HCT116 (cell line): ENCODE data around the gene ENKD1. TPM values are rescaled to one million over a fixed set of nuclear protein-coding genes. Genes with fewer than 3 reads are reported as not detected.

Source experiments
- ATAC-seq: fragments of 200-7000 bp; cut with Tn5 transposase; 2 replicates; pipeline ENCODE4 v1.9.1; 2020; ENCODE audit warnings: mild to moderate bottlenecking, moderate library complexity
- BruUV-seq: library from RNA; stranded (reverse); fragments of 400-500 nt; replicated peaks from 2 replicates; lab custom pipeline; 2021; lab: Mats Ljungman, UMichigan
- CTCF ChIA-PET: fragments of 300-600 bp; sonication (Branson Sonifier 250); formaldehyde crosslinking; loops from one replicate; lab custom pipeline; 2021; ENCODE audit warnings: antibody characterized with exemption; lab: Charles Lee
- POLR2A ChIA-PET: fragments of 300-600, 350-600 bp; sonication (Branson Sonifier 250); formaldehyde crosslinking; loops from one replicate; lab custom pipeline; 2021; ENCODE audit warnings: antibody characterized with exemption; lab: Charles Lee
- RAD21 ChIA-PET, 2 experiments: fragments of 300-600 bp; sonication (Branson Sonifier 250); formaldehyde crosslinking; loops; one replicate each; lab custom pipeline; 2023; ENCODE audit warnings: low total read pairs in 2 of 2; ENCODE audit not compliant: uncharacterized antibody in 2 of 2, unreplicated experiment in 2 of 2, low non-redundant PET in 1 of 2; lab: Charles Lee
- DNase-seq: peaks from one replicate; pipeline ENCODE4 v3.0.0-alpha.2; 2010; ENCODE audit warnings: low read depth, low spot score
- H2AFZ ChIP-seq: fragments of 200-600 bp; shearing (Covaris generic), sonication (generic); 2 replicates; pipeline ENCODE4 v1.6.1; 2017; ENCODE audit warnings: low read depth, mixed run types, mixed read lengths, antibody characterized with exemption, low read length; ENCODE audit not compliant: poor library complexity, severe bottlenecking
- H3K27ac ChIP-seq: 2 replicates; pipeline ENCODE4 v1.5.1; 2012; ENCODE audit warnings: low read depth, low read length
- H3K27me3 ChIP-seq: fragments of 200-600 bp; sonication (generic); 2 replicates; pipeline ENCODE4 v1.6.1; 2016; ENCODE audit warnings: mixed run types, low read length, mixed read lengths; ENCODE audit not compliant: insufficient read depth
- H3K36me3 ChIP-seq, 2 experiments: fragments of 200-500 bp in 1 of 2; fragments of 200-600 bp in 1 of 2; sonication (Bioruptor generic) in 1 of 2; sonication (generic) in 1 of 2; 2 replicates each; pipeline versions ENCODE4 v1.5.1 to v1.6.1; 2014 to 2016; ENCODE audit warnings: low read length in 2 of 2, inconsistent platforms in 1 of 2, mixed read lengths in 1 of 2, mixed run types in 1 of 2; ENCODE audit not compliant: insufficient read depth in 2 of 2, control insufficient read depth in 1 of 2
- H3K4me1 ChIP-seq, 2 experiments: fragments of 200-600 bp in 1 of 2; sonication (generic) in 1 of 2; 2 replicates each; pipeline versions ENCODE4 v1.5.1 to v1.6.1; 2012 to 2017; ENCODE audit warnings: low read length in 2 of 2, inconsistent platforms in 1 of 2, mild to moderate bottlenecking in 1 of 2, mixed read lengths in 1 of 2, mixed run types in 1 of 2, moderate library complexity in 1 of 2; ENCODE audit not compliant: insufficient read depth in 2 of 2, control insufficient read depth in 1 of 2
- H3K4me2 ChIP-seq: fragments of 200-600 bp; sonication (generic); 2 replicates; pipeline ENCODE4 v1.6.1; 2017; ENCODE audit warnings: mixed run types, low read length, mixed read lengths
- H3K4me3 ChIP-seq, 2 experiments: fragments of 200-600 bp in 1 of 2; sonication (generic) in 1 of 2; replicated peaks in 1 of 2; 2 replicates each; pipeline ENCODE4 v1.5.1; 2011 to 2016; ENCODE audit warnings: low read length in 2 of 2, control low read depth in 1 of 2, low read depth in 1 of 2, mild to moderate bottlenecking in 1 of 2, mixed read lengths in 1 of 2, mixed run types in 1 of 2
- H3K79me2 ChIP-seq: fragments of 200-600 bp; sonication (generic); 2 replicates; pipeline ENCODE4 v1.6.1; 2017; ENCODE audit warnings: mild to moderate bottlenecking, mixed run types, low read length, moderate library complexity, mixed read lengths; ENCODE audit not compliant: insufficient read depth
- H3K9ac ChIP-seq: fragments of 200-600 bp; sonication (generic); 2 replicates; pipeline ENCODE4 v1.6.1; 2016; ENCODE audit warnings: low read length, mixed read lengths
- H3K9me2 ChIP-seq: fragments of 200-600 bp; sonication (generic), shearing (Covaris generic); 2 replicates; pipeline ENCODE4 v1.6.1; 2017; ENCODE audit warnings: mixed run types, mild to moderate bottlenecking, moderate library complexity; ENCODE audit not compliant: insufficient read depth
- H3K9me3 ChIP-seq, 2 experiments: fragments of 200-500 bp in 1 of 2; fragments of 200-600 bp in 1 of 2; sonication (Bioruptor generic) in 1 of 2; sonication (generic) in 1 of 2; 2 replicates each; pipeline ENCODE4 v1.6.1; 2014 to 2017; ENCODE audit warnings: low read length in 2 of 2, mixed read lengths in 2 of 2, inconsistent platforms in 1 of 2, low read depth in 1 of 2, mild to moderate bottlenecking in 1 of 2, mixed run types in 1 of 2, moderate library complexity in 1 of 2; ENCODE audit not compliant: control insufficient read depth in 1 of 2, insufficient read depth in 1 of 2
- H4K20me1 ChIP-seq: fragments of 200-600 bp; sonication (generic), shearing (Covaris generic); 2 replicates; pipeline ENCODE4 v1.6.1; 2017; ENCODE audit warnings: mixed run types, mild to moderate bottlenecking, moderate library complexity; ENCODE audit not compliant: insufficient read depth
- CBX3 ChIP-seq: IDR thresholded peaks from 2 replicates; pipeline ENCODE4 v1.6.1; 2012; ENCODE audit warnings: low read depth
- CEBPB ChIP-seq: IDR thresholded peaks from 2 replicates; pipeline ENCODE4 v1.6.1; 2012; ENCODE audit warnings: low read depth
- EGR1 ChIP-seq: IDR thresholded peaks from 2 replicates; pipeline ENCODE4 v1.6.1; 2012; ENCODE audit warnings: low read depth
- ELF1 ChIP-seq: IDR thresholded peaks from 2 replicates; pipeline ENCODE4 v1.6.1; 2012; ENCODE audit warnings: low read depth, borderline replicate concordance
- EZH2 ChIP-seq: fragments of 200-600 bp; sonication (generic); IDR thresholded peaks from 2 replicates; pipeline ENCODE4 v1.6.1; 2017; ENCODE audit warnings: antibody characterized with exemption, mixed run types
- EZH2phosphoT487 ChIP-seq: fragments of 200-600 bp; IDR thresholded peaks from 2 replicates; pipeline ENCODE4 v1.6.1; 2018; ENCODE audit warnings: antibody characterized with exemption, borderline replicate concordance
- POLR2AphosphoS5 ChIP-seq: IDR thresholded peaks from 2 replicates; pipeline ENCODE4 v1.6.1; 2011; ENCODE audit warnings: mild to moderate bottlenecking, low read depth, low read length, moderate library complexity
- RAD21 ChIP-seq: IDR thresholded peaks from 2 replicates; pipeline ENCODE4 v1.6.1; 2012; ENCODE audit warnings: low read depth, mild to moderate bottlenecking
- SIN3A ChIP-seq: IDR thresholded peaks from 2 replicates; pipeline ENCODE4 v1.6.1; 2012; ENCODE audit warnings: low read depth
- SP1 ChIP-seq: IDR thresholded peaks from 2 replicates; pipeline ENCODE4 v1.6.1; 2012; ENCODE audit warnings: low read depth
- SRF ChIP-seq: IDR thresholded peaks from 2 replicates; pipeline ENCODE4 v1.6.1; 2012; ENCODE audit warnings: low read depth
- TCF7L2 ChIP-seq: IDR thresholded peaks from 2 replicates; pipeline ENCODE4 v1.7.0; 2011; ENCODE audit warnings: borderline replicate concordance, inconsistent platforms; ENCODE audit not compliant: insufficient read depth, insufficient read length; ENCODE audit errors: extremely low read depth
- YY1 ChIP-seq: IDR thresholded peaks from 2 replicates; pipeline ENCODE4 v1.6.1; 2011; ENCODE audit warnings: low read length, low read depth, moderate library complexity, mild to moderate bottlenecking; ENCODE audit not compliant: insufficient replicate concordance; ENCODE audit errors: extremely low read depth
- ZFX ChIP-seq: fragments of 450-650 bp; IDR thresholded peaks from 2 replicates; pipeline ENCODE4 v1.6.1; 2017
- ZNF274 ChIP-seq: fragments of 200-500 bp; sonication (Bioruptor generic); IDR thresholded peaks from 2 replicates; pipeline ENCODE4 v1.6.1; 2014; ENCODE audit warnings: mild to moderate bottlenecking, low read depth, low read length, inconsistent platforms
- intact Hi-C: fragments of 100-400 bp; cut with micrococcal nuclease; formaldehyde crosslinking; loops from 2 replicates; pipeline ENCODE4 v1.10.0; 2022
- total RNA-seq: library from RNA; stranded (reverse); gene quantifications from one replicate; pipeline ENCODE4 v1.2.1, GENCODE V29; 2021; ENCODE audit not compliant: unreplicated experiment
- TF ChIP-seq, protein P1 (sequence below): IDR thresholded peaks from 2 replicates; pipeline ENCODE4 v1.6.1; 2012; ENCODE audit warnings: low read depth
- TF ChIP-seq, protein P2 (sequence below): IDR thresholded peaks from 2 replicates; pipeline ENCODE4 v1.6.1; 2012
- TF ChIP-seq, protein P3 (sequence below): IDR thresholded peaks from 2 replicates; pipeline ENCODE4 v1.6.1; 2011; ENCODE audit warnings: mild to moderate bottlenecking, low read length, moderate library complexity; ENCODE audit not compliant: insufficient replicate concordance; ENCODE audit errors: extremely low read depth
- TF ChIP-seq, protein P4 (sequence below), 3 experiments: fragments of 200-600 bp in 1 of 3; sonication (generic) in 1 of 3; IDR thresholded peaks in 2 of 3; conservative IDR thresholded peaks in 1 of 3; 2 replicates each; pipeline ENCODE4 v1.5.1; 2012 to 2017; ENCODE audit warnings: low read depth in 2 of 3, low read length in 2 of 3, antibody characterized with exemption in 1 of 3, borderline replicate concordance in 1 of 3, control low read depth in 1 of 3, mild to moderate bottlenecking in 1 of 3, mixed read lengths in 1 of 3, mixed run types in 1 of 3, moderate library complexity in 1 of 3; ENCODE audit not compliant: insufficient read depth in 1 of 3
- TF ChIP-seq, protein P5 (sequence below): IDR thresholded peaks from 2 replicates; pipeline ENCODE4 v1.6.1; 2012

The ENKD1 gene
- total RNA-seq, 1 experiment from 2014 or later, result 16.8 TPM

DNA sequence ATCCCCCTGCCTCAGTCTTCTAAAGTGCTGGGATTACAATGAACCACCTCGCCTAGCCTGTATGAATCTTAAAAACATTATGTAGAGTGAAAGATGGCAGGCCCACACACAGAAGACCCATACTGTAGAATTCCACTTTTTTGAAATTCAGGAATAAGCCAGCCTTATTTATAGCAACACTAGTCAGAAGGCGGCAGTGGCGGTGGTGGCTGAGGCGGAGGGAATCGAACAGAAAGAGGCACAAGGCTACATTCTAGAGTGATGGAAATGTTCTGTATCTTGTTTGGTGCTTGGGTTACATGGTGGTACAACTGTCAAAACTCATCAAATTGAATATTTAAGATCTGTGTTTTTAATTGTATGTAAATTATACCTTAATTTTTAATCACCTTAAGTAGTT, 41.2 kb upstream of the ENKD1 start:
- CTCF ChIA-PET, result no interaction called here
- H3K27me3 ChIP-seq, result no peaks in the 10 kb centered on the region
- H3K36me3 ChIP-seq, result no peaks in the 10 kb centered on the region
- ATAC-seq (no peak), DNase-seq (no peak)
- POLR2A ChIA-PET, result no interaction called here
- H2AFZ ChIP-seq, result no peak overlapping the region
- no peak overlapping the region for H3K27ac ChIP-seq
- H3K9me2 ChIP-seq, result no peaks in the 10 kb centered on the region
- no TSS peak for BruUV-seq
- RAD21 ChIA-PET, result no interaction called here
- no peak overlapping the region for H3K4me3 ChIP-seq
- H3K9me3 ChIP-seq, result no peaks in the 10 kb centered on the region
- H4K20me1 ChIP-seq, result 0 out of 2 replicates have a peak, but pooled peaks cover 3% of the 10 kb centered on the region
- H3K9ac ChIP-seq, result no peak overlapping the region
- no peaks in the 10 kb centered on the region for H3K4me1 ChIP-seq
- intact Hi-C loops, result no loop called here
- TF ChIP-seq, protein P1, sequence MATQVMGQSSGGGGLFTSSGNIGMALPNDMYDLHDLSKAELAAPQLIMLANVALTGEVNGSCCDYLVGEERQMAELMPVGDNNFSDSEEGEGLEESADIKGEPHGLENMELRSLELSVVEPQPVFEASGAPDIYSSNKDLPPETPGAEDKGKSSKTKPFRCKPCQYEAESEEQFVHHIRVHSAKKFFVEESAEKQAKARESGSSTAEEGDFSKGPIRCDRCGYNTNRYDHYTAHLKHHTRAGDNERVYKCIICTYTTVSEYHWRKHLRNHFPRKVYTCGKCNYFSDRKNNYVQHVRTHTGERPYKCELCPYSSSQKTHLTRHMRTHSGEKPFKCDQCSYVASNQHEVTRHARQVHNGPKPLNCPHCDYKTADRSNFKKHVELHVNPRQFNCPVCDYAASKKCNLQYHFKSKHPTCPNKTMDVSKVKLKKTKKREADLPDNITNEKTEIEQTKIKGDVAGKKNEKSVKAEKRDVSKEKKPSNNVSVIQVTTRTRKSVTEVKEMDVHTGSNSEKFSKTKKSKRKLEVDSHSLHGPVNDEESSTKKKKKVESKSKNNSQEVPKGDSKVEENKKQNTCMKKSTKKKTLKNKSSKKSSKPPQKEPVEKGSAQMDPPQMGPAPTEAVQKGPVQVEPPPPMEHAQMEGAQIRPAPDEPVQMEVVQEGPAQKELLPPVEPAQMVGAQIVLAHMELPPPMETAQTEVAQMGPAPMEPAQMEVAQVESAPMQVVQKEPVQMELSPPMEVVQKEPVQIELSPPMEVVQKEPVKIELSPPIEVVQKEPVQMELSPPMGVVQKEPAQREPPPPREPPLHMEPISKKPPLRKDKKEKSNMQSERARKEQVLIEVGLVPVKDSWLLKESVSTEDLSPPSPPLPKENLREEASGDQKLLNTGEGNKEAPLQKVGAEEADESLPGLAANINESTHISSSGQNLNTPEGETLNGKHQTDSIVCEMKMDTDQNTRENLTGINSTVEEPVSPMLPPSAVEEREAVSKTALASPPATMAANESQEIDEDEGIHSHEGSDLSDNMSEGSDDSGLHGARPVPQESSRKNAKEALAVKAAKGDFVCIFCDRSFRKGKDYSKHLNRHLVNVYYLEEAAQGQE, result no peak
- TF ChIP-seq EZH2phosphoT487 (no peak), CEBPB (no peak), EZH2 (no peak), TCF7L2 (no peak), EGR1 (no peak), RAD21 (no peak), ZFX (no peak), ELF1 (no peak), ZNF274 (no peak), CBX3 (no peak), SP1 (no peak), YY1 (no peak), POLR2AphosphoS5 (no peak), SIN3A (no peak), SRF (no peak)
- TF ChIP-seq, protein P2, sequence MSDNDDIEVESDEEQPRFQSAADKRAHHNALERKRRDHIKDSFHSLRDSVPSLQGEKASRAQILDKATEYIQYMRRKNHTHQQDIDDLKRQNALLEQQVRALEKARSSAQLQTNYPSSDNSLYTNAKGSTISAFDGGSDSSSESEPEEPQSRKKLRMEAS, result no peak
- TF ChIP-seq, protein P3, sequence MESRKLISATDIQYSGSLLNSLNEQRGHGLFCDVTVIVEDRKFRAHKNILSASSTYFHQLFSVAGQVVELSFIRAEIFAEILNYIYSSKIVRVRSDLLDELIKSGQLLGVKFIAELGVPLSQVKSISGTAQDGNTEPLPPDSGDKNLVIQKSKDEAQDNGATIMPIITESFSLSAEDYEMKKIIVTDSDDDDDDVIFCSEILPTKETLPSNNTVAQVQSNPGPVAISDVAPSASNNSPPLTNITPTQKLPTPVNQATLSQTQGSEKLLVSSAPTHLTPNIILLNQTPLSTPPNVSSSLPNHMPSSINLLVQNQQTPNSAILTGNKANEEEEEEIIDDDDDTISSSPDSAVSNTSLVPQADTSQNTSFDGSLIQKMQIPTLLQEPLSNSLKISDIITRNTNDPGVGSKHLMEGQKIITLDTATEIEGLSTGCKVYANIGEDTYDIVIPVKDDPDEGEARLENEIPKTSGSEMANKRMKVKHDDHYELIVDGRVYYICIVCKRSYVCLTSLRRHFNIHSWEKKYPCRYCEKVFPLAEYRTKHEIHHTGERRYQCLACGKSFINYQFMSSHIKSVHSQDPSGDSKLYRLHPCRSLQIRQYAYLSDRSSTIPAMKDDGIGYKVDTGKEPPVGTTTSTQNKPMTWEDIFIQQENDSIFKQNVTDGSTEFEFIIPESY, result no peak
- TF ChIP-seq, protein P4, sequence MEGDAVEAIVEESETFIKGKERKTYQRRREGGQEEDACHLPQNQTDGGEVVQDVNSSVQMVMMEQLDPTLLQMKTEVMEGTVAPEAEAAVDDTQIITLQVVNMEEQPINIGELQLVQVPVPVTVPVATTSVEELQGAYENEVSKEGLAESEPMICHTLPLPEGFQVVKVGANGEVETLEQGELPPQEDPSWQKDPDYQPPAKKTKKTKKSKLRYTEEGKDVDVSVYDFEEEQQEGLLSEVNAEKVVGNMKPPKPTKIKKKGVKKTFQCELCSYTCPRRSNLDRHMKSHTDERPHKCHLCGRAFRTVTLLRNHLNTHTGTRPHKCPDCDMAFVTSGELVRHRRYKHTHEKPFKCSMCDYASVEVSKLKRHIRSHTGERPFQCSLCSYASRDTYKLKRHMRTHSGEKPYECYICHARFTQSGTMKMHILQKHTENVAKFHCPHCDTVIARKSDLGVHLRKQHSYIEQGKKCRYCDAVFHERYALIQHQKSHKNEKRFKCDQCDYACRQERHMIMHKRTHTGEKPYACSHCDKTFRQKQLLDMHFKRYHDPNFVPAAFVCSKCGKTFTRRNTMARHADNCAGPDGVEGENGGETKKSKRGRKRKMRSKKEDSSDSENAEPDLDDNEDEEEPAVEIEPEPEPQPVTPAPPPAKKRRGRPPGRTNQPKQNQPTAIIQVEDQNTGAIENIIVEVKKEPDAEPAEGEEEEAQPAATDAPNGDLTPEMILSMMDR (IDR thresholded peaks at IDR 0.05 in 2 of 3, conservative IDR thresholded peaks at IDR 0.05 in 1 of 3; ENCODE audit: borderline replicate concordance in 1 of 3, insufficient read depth in 1 of 3, low read depth in 2 of 3, low read length in 2 of 3), result no peak
- TF ChIP-seq, protein P5, sequence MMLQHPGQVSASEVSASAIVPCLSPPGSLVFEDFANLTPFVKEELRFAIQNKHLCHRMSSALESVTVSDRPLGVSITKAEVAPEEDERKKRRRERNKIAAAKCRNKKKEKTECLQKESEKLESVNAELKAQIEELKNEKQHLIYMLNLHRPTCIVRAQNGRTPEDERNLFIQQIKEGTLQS, result no peak
- TF ChIP-seq, all 23 proteins: peak for 0
- Histone ChIP-seq H3K4me2 (no peak overlapping the region), H3K79me2 (peaks cover 61% of the 10 kb centered on the region)
